Measurements from ENCODE around the gene WWC2. TPM values are rescaled to one million over a fixed set of nuclear protein-coding genes. Genes with fewer than 3 reads are reported as not detected.

Gene WWC2
- total RNA-seq, 4 donors from 2014 or later: 26.9 to 45.9 (median 41.4) TPM

- TF ChIP-seq POLR2A (IDR thresholded peaks at IDR 0.05) (no peak), CTCF (IDR thresholded peaks at IDR 0.05) (no peak)
- H3K27me3 ChIP-seq: no peaks in the 10 kb centered on the region
Measured at GRCh38 chr4:183345261-183345660, 246.2 kb downstream of the WWC2 start.

GRCh38 chr4:183347146-183347545 is 248.1 kb downstream of the WWC2 start:
- H3K27ac ChIP-seq: no peak overlapping the region
- no peaks in the 10 kb centered on the region for H3K36me3 ChIP-seq
- no peaks in the 10 kb centered on the region for H3K4me1 ChIP-seq
- no peaks in the 10 kb centered on the region for H3K9me3 ChIP-seq
- DNase-seq: no peak
- no peaks in the 10 kb centered on the region for H3K27me3 ChIP-seq
- no peak for TF ChIP-seq CTCF (IDR thresholded peaks at IDR 0.05)
- TF ChIP-seq POLR2A (IDR thresholded peaks at IDR 0.05): no peak
- intact Hi-C loops (cut with DNase I; ENCODE audit: low total_unique reads): no loop called here
- no peak overlapping the region for H3K4me3 ChIP-seq

More at GRCh38 chr4:183345261-183345660, 246.2 kb downstream of the WWC2 start:
- no peak for DNase-seq
- H3K27ac ChIP-seq: no peak overlapping the region
- H3K36me3 ChIP-seq: no peaks in the 10 kb centered on the region
- no peaks in the 10 kb centered on the region for H3K9me3 ChIP-seq
- no peaks in the 10 kb centered on the region for H3K4me1 ChIP-seq
- no peak overlapping the region for H3K4me3 ChIP-seq
- intact Hi-C loops (cut with DNase I; ENCODE audit: low total_unique reads): no loop called here

- Histone ChIP-seq H3K36me3 (no peaks in the 10 kb centered on the region), H3K4me1 (no peaks in the 10 kb centered on the region), H3K27me3 (no peaks in the 10 kb centered on the region), H3K9me3 (no peaks in the 10 kb centered on the region), H3K4me3 (no peak overlapping the region), H3K27ac (no peak overlapping the region)
- TF ChIP-seq POLR2A (IDR thresholded peaks at IDR 0.05) (no peak), CTCF (IDR thresholded peaks at IDR 0.05) (no peak)
- DNase-seq: no peak
- intact Hi-C loops (cut with DNase I; ENCODE audit: low total_unique reads): no loop called here
Measured at GRCh38 chr4:183347566-183347965, 248.5 kb downstream of the WWC2 start.

- Histone ChIP-seq H3K4me1 (no peaks in the 10 kb centered on the region), H3K36me3 (no peaks in the 10 kb centered on the region), H3K27me3 (no peaks in the 10 kb centered on the region), H3K9me3 (no peaks in the 10 kb centered on the region), H3K27ac (no peak overlapping the region), H3K4me3 (no peak overlapping the region)
- intact Hi-C loops (cut with DNase I; ENCODE audit: low total_unique reads): no loop called here
- DNase-seq: no peak
- no peak for TF ChIP-seq POLR2A (IDR thresholded peaks at IDR 0.05)
- TF ChIP-seq CTCF (IDR thresholded peaks at IDR 0.05): no peak
Measured at GRCh38 chr4:183348136-183348535, 249.1 kb downstream of the WWC2 start.

GRCh38 chr4:183348706-183349659 is 249.9 kb downstream of the WWC2 start:
- TF ChIP-seq CTCF (IDR thresholded peaks at IDR 0.05) (no peak), POLR2A (IDR thresholded peaks at IDR 0.05) (no peak)
- no peaks in the 10 kb centered on the region for H3K4me1 ChIP-seq
- no peak overlapping the region for H3K4me3 ChIP-seq
- no peaks in the 10 kb centered on the region for H3K9me3 ChIP-seq
- DNase-seq: no peak
- intact Hi-C loops (cut with DNase I; ENCODE audit: low total_unique reads): no loop called here
- H3K36me3 ChIP-seq: no peaks in the 10 kb centered on the region
- no peak overlapping the region for H3K27ac ChIP-seq
- H3K27me3 ChIP-seq: no peaks in the 10 kb centered on the region

All from uterus (tissue), 4 donors.